Measurements from ENCODE around the gene FAIM. TPM values are rescaled to one million over a fixed set of nuclear protein-coding genes. Genes with fewer than 3 reads are reported as not detected.
A peak's percentile ranks its signal among the peaks of the same experiment; 100 is the strongest.

The FAIM gene
- total and polyA plus RNA-seq, 2 experiments from 2014 or later: 12.6 to 21.8 TPM

GRCh38 chr3:138615462-138615861 is 6.9 kb downstream of the FAIM start:
- Histone ChIP-seq H3K9me2 (ENCODE audit: insufficient read depth) (no peaks in the 10 kb centered on the region), H3K36me3 (ENCODE audit: low read depth) (no peaks in the 10 kb centered on the region), H3K9me3 (ENCODE audit: low read depth) (no peaks in the 10 kb centered on the region), H3K79me2 (ENCODE audit: insufficient read depth) (0 out of 2 replicates have a peak, but pooled peaks cover 6% of the 10 kb centered on the region), H3K9ac (no peak overlapping the region), H3K27me3 (replicated peaks; ENCODE audit: insufficient read depth) (no peaks in the 10 kb centered on the region), H3K4me2 (ENCODE audit: unreplicated experiment) (no peak overlapping the region), H3F3A (ENCODE audit: insufficient read depth) (no peaks in the 10 kb centered on the region), H2AFZ (no peak overlapping the region), H3K4me1 (ENCODE audit: insufficient read depth) (no peaks in the 10 kb centered on the region), H4K20me1 (ENCODE audit: insufficient read depth) (no peaks in the 10 kb centered on the region), H3K27ac (no peak overlapping the region), H3K4me3 (no peak overlapping the region)
- in situ Hi-C loops (cut with MboI): no loop called here
- no peak for DNase-seq
- 91 to 97% methylated on average over 1 of the region's 1 CpG for WGBS, 2 experiments (ENCODE audit: low coverage in 1 of 2, low lambda C conversion rate in 2 of 2, missing lambda C conversion rate in 2 of 2)
- TF ChIP-seq EZH2phosphoT487 (IDR thresholded peaks at IDR 0.05; ENCODE audit: insufficient read depth, low read depth) (no peak), EZH2 (IDR thresholded peaks at IDR 0.05; ENCODE audit: insufficient read depth, poor library complexity, severe bottlenecking) (no peak)

- Histone ChIP-seq H2AFZ (no peak overlapping the region), H3K9me3 (ENCODE audit: low read depth) (no peaks in the 10 kb centered on the region), H4K20me1 (ENCODE audit: insufficient read depth) (no peaks in the 10 kb centered on the region), H3K9ac (no peak overlapping the region), H3K4me2 (ENCODE audit: unreplicated experiment) (no peak overlapping the region), H3K4me3 (no peak overlapping the region), H3K27ac (no peak overlapping the region), H3K36me3 (ENCODE audit: low read depth) (0 out of 2 replicates have a peak, but pooled peaks cover 5% of the 10 kb centered on the region), H3F3A (ENCODE audit: insufficient read depth) (no peaks in the 10 kb centered on the region), H3K4me1 (ENCODE audit: insufficient read depth) (no peaks in the 10 kb centered on the region), H3K27me3 (replicated peaks; ENCODE audit: insufficient read depth) (no peaks in the 10 kb centered on the region), H3K79me2 (ENCODE audit: insufficient read depth) (no peaks in the 10 kb centered on the region), H3K9me2 (ENCODE audit: insufficient read depth) (no peaks in the 10 kb centered on the region)
- TF ChIP-seq EZH2phosphoT487 (IDR thresholded peaks at IDR 0.05; ENCODE audit: insufficient read depth, low read depth) (no peak), EZH2 (IDR thresholded peaks at IDR 0.05; ENCODE audit: insufficient read depth, poor library complexity, severe bottlenecking) (no peak)
- DNase-seq: no peak
- in situ Hi-C loops (cut with MboI): no loop called here
- 66 to 67% methylated on average over 4 of the region's 4 CpGs for WGBS, 2 experiments (ENCODE audit: low coverage in 1 of 2, low lambda C conversion rate in 2 of 2, missing lambda C conversion rate in 2 of 2)
Measured at GRCh38 chr3:138620431-138620830, 11.9 kb downstream of the FAIM start.

GRCh38 chr3:138624518-138624917 is 15.9 kb downstream of the FAIM start:
- no peaks in the 10 kb centered on the region for H3K9me3 ChIP-seq (ENCODE audit: low read depth)
- no peaks in the 10 kb centered on the region; the same call in 1 of the 2 replicates for H4K20me1 ChIP-seq (ENCODE audit: insufficient read depth)
- no peaks in the 10 kb centered on the region for H3K79me2 ChIP-seq (ENCODE audit: insufficient read depth)
- H3K4me1 ChIP-seq (ENCODE audit: insufficient read depth): no peaks in the 10 kb centered on the region
- H3K36me3 ChIP-seq (ENCODE audit: low read depth): 0 out of 2 replicates have a peak, but pooled peaks cover 5% of the 10 kb centered on the region
- H3K4me3 ChIP-seq: no peak overlapping the region
- 0 out of 2 replicates have a peak, but pooled peaks cover 4% of the 10 kb centered on the region for H3F3A ChIP-seq (ENCODE audit: insufficient read depth)
- DNase-seq: no peak
- H3K9ac ChIP-seq: no peak overlapping the region
- no peaks in the 10 kb centered on the region for H3K27me3 ChIP-seq (replicated peaks; ENCODE audit: insufficient read depth)
- H3K9me2 ChIP-seq (ENCODE audit: insufficient read depth): no peaks in the 10 kb centered on the region
- H3K27ac ChIP-seq: no peak overlapping the region
- in situ Hi-C loops (cut with MboI): no loop called here
- TF ChIP-seq EZH2phosphoT487 (IDR thresholded peaks at IDR 0.05; ENCODE audit: insufficient read depth, low read depth) (no peak), EZH2 (IDR thresholded peaks at IDR 0.05; ENCODE audit: insufficient read depth, poor library complexity, severe bottlenecking) (no peak)
- H2AFZ ChIP-seq: no peak overlapping the region
- no peak overlapping the region for H3K4me2 ChIP-seq (ENCODE audit: unreplicated experiment)

- Histone ChIP-seq H3F3A (ENCODE audit: insufficient read depth) (0 out of 2 replicates have a peak, but pooled peaks cover 4% of the 10 kb centered on the region), H3K9me3 (ENCODE audit: low read depth) (no peaks in the 10 kb centered on the region), H2AFZ (no peak overlapping the region), H3K9me2 (ENCODE audit: insufficient read depth) (no peaks in the 10 kb centered on the region), H3K36me3 (ENCODE audit: low read depth) (0 out of 2 replicates have a peak, but pooled peaks cover 5% of the 10 kb centered on the region), H3K27me3 (replicated peaks; ENCODE audit: insufficient read depth) (no peaks in the 10 kb centered on the region), H3K27ac (no peak overlapping the region), H4K20me1 (ENCODE audit: insufficient read depth) (no peaks in the 10 kb centered on the region; the same call in 1 of the 2 replicates), H3K4me2 (ENCODE audit: unreplicated experiment) (no peak overlapping the region), H3K4me1 (ENCODE audit: insufficient read depth) (no peaks in the 10 kb centered on the region), H3K9ac (no peak overlapping the region), H3K79me2 (ENCODE audit: insufficient read depth) (no peaks in the 10 kb centered on the region), H3K4me3 (no peak overlapping the region)
- 97 to 100% methylated on average over 3 of the region's 3 CpGs for WGBS, 2 experiments (ENCODE audit: low coverage in 1 of 2, low lambda C conversion rate in 2 of 2, missing lambda C conversion rate in 2 of 2)
- peak; percentile 40 for DNase-seq
- TF ChIP-seq EZH2phosphoT487 (IDR thresholded peaks at IDR 0.05; ENCODE audit: insufficient read depth, low read depth) (no peak), EZH2 (IDR thresholded peaks at IDR 0.05; ENCODE audit: insufficient read depth, poor library complexity, severe bottlenecking) (no peak)
- in situ Hi-C loops (cut with MboI): no loop called here
Measured at GRCh38 chr3:138625707-138626365, 17.3 kb downstream of the FAIM start.

All from GM23248 (cell line).